HG03469 (cell line): Measurements from ENCODE around the gene STK17A.
"Not testable (repeated sequence)": the region's sequence is repeated elsewhere in the genome, so short reads cannot be mapped to it uniquely, and the experiment has no call there.

Source experiments
- ATAC-seq: cut with Tn5 transposase; IDR thresholded peaks from one replicate; pipeline ENCODE4 v1.9.1; 2021; ENCODE audit warnings: mild to moderate bottlenecking, moderate library complexity, moderate number of reproducible peaks; ENCODE audit not compliant: unreplicated experiment

STK17A gene

DNA sequence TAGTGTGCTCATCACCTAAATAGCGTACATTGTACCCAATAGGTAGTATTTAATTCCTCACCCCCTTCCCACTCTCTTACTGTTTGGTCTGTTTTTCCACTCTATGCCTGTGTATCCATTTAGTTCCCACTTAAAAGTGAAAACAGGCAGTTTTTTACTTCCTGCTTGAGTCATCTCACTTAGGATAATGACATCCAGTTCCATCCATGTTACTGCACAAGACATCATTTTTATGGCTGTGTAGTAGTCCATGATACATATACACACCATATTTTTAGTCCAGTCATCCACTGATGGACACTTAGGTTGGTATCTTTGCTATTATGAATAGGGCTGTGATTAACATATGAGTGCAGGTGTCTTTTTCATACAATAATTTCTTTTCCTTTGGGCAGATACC is 10.1 kb downstream of the STK17A start:
- ATAC-seq, result no peak

DNA sequence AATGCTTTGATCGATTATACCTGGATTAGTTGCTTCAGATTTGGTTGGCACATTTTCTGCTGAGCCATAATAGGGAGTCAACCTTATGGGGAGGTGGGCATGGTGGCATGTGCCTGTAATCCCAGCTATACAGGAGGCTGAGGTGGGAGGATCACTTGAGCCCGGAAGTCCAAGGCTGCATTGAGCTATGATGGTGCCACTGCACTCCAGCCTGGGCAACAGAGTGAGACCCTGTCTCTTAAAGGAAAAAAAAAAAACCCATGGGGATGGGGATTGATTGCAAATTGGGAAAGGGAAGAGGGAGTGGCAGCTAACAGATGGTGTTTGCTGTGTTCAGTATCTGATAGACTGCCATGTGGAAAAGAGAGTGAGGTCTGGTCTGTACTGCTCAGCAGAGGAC is 11.1 kb downstream of the STK17A start:
- ATAC-seq, result no peak

DNA sequence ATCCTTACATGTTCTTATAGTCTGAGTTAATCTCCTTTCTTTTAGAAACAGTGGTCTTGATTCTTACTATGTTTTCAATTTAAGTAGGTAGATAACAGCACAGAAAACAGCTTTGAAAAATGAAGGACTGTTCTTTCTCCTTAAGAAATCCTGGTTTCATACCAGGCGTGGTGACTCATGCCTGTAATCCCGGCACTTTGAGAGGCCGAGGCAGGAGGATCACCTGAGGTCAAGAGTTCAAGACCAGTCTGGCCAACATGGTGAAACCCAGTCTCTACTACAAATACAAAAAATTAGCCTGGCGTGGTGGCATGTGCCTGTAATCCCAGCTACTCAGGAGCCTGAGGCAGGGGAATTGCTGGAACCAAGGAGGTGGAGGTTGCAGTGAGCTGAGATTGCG is 13.5 kb downstream of the STK17A start:
- ATAC-seq, result not testable (repeated sequence)

DNA sequence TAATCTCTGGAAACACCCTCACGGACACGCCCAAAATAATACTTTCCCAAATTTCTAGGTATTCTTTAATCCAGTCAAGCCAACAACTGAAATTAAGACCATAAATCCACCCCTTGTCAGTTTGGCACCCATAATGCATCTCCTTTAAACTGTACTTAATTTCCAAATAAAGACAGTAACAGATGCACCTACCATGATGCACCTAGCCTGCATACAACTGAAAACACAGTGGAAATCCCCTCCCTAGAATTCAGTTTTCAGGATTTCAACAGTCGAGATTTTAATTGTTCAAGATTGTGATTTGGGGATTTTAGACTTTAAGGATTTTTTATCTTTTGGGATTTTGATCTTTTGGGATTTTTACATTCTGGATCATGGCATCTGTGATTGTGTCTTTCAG is 17.1 kb downstream of the STK17A start:
- no peak for ATAC-seq

DNA sequence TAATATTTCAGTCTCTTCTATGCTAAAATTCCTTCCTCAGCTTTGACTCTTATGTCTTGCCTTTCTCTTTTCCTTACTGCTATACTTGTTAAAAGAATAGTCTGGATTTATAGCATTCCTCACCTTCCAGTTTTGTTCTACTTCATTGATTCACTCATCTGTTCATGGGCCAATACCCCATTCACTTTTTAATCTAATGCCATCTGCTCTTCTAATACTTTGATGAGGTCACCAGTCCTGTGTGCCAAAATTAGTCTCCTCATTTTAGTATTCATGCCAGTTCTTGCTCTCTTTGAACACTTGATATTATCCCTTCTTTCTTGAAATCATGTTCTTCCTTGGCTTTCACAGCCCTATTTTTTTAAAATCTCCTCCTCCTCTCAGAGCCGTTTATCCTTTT is 19.3 kb downstream of the STK17A start:
- ATAC-seq, result no peak

DNA sequence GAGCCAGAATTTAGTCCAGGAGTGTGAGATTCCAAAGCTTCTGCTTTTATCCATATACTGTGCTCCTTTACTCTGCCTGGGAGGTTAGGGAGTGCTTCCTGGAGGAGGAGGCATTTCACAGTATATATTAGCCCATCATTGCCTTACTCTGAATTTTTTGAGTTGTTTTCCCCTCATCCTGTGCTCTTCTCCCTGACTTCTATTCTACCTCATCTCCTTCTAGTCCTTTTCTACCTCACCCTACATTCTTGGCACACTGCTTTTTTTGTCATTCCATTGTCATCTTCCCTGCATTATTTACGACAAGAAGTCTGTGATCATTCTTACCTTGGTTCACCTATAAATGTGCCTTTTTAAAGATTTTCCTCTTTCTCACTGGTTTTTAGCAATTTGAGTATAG is 21.3 kb downstream of the STK17A start:
- ATAC-seq, result no peak

DNA sequence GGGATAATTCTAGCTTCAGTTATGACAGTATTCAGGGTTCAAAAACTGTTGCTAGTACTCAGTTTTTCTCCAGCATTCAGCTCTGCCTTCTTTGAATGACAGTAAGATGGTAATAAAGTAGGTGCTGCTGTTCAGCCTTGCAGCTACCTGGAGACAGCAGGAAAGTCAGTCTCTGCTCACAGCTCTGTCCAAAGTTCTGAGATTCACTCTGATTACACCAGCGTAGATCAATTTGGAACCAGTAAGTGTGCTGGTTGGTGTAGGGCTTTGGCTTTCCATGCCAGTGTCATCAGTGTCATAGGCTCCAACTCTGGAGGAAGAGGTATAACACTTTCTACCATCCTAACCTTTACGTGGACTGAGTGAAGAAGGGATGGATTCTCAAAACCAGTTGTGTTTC is 26.2 kb downstream of the STK17A start:
- no peak for ATAC-seq

DNA sequence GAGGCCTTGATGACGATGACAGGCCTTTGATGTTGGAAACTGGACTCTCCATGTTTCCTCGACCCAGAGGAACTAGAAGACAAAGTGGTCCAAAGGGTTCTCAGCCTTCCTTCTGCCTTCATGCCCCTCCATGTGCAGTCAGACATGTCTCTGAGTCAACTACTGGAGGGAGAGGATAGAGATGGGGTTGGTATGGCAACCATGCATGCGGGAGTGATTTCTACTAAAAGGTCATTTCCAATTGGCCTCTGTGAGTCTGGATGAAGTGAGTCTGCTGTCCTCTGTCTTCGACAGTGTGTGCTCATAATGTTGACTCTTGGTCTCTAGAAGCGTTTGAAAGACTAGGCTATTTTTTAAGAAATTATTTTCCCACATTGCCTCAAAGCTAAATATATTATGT is 29.2 kb downstream of the STK17A start:
- no peak for ATAC-seq

DNA sequence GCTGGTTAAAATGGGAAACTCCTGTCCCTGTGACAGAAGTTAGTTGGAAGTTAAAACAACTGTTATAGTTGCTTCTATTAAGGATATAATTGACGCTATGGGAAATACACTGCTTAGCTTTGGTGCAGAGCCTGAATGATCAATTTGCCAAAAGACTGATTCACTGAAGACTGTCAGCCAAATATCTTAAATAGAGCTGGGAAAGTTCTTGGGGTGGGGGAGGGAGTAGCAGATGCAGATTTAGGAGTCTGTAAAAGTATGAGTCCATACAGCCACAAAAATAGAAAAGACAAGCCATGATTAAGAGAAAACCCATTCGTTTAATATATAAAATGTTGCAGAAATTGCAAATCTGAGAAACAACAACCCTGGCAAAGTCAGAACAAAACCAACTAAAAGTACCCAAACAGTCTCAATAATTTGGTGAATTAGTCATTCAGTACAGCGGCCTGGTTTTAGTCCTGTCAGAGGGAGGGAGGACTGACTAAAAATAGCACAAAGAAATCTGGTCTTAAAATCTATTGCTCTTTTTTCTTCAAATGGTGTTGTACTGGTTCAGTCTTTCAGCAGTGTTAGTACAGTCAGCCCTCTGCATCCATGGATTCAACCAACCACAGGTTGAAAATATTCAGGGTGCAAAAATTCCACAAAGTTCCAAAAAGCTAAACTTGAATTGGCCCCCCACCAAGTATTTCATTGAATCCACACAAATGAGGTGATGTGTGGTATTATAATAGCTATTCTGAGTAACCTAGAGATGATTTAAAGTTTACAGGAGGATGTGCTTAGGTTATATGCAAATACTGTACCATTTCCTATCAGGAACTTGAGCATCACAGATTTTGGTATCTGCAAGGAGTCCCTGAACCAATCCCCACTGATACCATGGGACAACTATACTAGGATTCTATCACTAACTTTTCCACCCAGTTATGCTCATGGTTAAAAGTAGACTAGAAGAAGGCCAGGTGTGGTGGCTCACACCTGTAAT is 30.0 kb downstream of the STK17A start:
- ATAC-seq, result peak; percentile 51

DNA sequence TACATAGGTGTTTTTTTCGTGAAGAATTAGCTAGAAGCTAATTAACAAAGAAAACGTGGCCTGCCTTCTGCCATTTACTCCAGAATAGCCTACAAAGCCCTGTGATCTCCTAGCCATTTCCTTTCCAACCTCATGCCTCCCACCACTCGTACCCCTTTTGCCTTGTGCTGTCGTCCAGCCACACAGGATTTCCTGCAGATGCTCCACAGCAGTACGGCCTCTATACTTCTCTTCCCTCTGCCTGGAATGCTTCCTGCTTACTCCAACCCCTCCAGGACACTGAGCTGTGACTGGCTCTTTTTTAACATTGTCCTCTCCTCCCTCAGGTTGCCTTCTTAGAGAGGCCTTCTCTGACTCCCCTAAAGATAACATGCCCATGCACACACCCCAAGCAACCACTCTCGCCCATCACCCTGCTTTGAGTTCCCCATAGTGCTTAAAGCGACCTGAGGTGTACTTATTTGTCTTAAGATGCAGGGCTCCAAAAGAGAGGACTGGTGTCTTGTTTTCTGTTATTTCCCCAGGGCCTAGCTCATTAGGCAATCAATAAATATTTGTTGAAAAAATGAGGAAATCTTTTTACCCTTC is 32.7 kb downstream of the STK17A start:
- no peak for ATAC-seq

DNA sequence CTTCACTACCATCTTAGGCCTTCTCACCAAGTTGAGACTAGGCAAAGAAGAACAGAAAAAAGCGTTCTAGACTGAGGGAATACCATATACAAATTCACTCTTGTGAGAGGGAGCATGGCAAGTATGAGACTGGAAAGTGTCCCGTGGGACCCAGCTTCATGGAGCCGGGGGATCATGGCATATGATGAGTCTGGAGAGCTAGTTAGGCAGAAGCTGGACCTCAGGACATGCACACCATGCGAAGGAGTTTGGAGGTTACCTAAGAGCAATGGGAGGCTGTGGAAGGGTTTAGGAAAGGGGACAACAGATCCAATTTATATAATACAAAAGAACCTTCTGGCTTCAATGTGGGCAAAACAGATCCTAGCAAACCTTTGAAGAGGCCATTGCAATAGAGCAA is 34.1 kb downstream of the STK17A start:
- ATAC-seq, result no peak

DNA sequence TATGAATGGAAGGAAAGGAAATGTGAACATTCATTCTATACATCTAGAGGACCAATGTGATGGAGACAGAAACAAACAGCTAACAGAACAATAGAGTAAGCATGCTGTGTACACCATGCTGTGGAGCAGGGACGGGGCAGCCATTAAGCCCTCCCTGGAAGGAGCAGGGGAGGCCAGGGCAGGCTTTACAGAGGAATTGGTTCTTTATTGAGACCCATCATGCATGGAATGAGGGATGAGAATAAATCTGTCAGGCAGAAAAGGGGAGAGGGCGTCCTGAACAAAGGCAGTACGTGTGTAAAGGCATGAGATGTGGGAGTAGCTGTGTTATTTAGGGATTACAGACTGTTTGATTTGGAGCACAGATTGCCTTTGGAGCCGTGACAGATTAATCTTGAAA is 35.2 kb downstream of the STK17A start:
- ATAC-seq, result no peak

DNA sequence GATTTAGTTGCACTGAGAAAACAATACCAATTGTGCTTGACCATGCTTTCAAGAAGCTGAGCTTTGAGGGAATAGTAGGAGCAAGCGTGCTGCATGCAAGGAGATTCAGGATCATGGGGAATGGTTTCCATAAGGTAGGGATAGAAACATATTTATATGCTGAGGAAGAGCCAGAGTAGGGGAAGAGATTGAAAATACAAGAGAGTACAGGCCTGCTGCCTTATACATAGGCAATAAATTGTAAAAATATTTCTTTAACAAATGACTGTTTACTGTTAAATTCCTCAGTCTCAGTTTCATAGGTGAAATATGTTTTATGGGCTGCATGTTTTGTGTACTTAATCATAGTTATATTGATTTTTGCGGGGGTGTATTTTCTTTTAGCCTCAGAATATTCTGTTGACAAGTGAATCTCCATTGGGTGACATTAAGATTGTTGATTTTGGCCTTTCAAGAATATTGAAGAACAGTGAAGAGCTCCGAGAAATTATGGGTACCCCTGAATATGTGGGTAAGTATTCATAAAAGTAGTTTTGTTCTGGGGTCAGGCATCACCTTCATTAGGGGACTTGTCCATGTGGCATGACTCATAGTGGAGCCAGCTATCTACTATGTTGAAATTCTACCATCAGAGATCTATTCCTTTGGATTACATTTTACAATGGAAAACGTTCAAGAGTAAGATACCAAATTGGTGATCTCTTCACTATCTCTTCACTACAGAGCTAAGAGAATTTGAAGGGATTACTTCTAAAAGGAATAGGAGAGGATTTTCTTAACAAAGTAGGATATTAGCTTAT is 36.5 kb downstream of the STK17A start:
- no peak for ATAC-seq

DNA sequence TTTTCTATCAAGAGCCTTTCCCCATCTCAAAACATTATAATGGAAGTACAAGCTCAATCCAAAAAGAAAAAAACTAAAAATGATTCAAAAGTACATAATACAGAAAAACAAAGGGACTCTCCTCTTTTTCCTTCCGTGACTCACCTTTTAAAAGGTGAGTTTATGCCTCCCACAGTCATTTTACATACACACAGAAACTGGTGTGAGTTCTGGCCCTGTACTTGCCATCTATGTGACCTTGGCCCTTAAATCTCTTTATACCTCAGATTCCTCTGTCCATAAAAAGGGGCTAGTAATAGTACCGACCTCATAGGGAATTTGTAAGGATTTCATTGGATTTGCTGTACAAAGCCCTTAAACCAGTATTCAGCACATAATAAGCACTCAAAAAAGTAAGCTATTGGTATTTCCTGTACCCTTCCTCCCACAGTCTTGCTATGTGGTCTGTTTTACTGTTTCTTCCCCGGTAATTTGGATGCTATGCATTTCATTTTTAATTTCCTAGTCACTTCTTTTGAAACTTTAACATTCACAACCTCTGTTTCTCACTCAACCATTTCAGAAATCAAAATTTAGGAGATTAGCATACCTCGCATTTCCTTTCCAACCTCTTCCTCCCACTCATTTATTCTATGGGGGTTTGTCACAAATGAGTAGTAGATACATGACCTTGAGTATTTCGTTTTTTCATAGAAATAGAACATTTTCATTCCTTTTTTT is 39.0 kb downstream of the STK17A start:
- ATAC-seq, result no peak

DNA sequence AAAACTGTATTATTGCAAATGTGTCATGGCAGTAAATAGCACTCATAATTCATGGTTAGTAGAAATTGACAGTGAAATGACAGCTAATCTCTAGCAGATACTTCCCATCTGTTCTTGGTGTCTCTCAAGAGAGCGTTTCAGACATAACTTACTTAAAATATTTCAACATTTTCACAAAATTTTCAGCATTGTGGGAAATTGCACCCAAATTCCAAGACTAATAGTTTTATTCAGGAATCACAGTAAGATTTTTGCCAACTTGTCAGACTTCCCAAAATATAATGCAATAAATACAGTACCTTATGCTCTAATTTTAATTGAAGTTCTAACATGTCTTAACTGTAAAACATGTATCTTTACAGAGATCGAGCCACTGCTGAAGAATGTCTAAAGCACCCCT is 41.2 kb downstream of the STK17A start:
- no peak for ATAC-seq

DNA sequence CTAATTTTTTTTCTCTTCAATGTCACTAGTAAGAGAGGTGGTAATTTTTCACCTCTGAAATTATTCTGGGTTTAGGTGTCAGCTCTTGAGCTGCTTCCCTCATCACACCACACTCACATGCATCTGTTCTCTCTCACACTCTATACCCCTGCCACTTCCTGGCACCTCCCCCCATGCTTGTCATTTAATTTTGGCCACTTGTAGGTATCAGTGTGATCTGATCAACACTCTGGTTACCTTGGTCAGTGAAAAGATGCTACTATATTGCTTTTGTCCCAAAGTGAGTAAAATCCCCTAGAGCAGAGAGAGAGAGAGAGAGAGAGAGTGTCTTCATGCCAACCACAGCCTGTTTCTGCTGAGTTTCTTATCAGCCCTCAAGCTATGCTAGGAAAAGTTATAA is 42.5 kb downstream of the STK17A start:
- no peak for ATAC-seq

DNA sequence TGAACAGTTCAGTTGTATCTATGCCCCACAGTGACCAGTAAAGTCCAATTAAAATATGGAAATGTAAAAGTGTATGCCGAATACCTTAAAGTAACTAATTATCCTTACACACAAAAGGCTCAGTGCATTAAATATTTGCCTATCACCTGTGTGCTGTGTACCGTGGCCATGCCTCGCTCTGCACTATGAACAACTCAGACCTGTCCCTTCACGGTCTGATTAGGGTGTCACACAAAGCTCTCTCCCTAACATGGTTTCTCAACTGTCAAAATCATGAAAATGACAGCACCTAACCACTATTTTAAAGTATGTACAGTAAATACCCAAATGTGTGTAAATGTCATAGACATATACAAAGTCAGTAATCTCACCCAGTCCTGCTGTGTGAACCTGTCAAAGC is 43.1 kb downstream of the STK17A start:
- ATAC-seq, result no peak

DNA sequence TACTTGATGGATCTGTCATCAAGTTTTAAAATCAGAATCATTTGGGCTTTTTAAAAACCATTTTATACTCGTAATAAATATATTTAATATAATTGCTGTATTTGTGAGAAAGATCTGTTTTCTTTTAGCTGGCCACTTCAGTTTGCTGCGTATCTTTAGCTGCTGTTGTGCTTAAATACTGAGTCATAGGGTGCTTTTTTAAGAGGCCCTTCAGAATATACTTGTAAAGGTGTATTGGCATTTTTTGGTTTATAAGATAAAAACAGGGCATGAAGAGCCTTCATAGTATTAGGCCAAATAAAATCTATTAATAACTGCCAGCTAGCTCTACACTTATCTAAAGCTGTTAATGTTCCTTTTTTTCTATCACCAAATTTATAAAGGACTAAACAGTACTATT is 43.8 kb downstream of the STK17A start:
- ATAC-seq, result no peak

DNA sequence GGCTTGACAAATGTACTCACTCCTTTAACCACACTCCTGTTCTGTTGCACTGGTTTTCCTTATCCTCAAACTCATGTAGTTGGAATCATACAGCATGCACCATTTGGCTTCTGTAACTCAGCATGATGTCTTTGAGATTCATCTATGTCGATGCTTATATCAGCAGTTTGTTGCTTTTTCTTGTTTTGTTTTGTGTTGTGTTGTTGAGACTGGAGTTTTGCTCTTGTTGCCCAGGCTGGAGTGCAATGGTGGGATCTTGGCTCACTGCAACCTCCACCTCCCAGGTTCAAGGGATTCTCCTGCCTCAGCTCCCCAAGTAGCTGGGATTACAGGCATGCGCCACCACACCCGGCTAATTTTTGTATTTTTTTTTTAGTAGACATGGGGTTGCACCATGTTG is 44.9 kb downstream of the STK17A start:
- ATAC-seq, result not testable (repeated sequence)

DNA sequence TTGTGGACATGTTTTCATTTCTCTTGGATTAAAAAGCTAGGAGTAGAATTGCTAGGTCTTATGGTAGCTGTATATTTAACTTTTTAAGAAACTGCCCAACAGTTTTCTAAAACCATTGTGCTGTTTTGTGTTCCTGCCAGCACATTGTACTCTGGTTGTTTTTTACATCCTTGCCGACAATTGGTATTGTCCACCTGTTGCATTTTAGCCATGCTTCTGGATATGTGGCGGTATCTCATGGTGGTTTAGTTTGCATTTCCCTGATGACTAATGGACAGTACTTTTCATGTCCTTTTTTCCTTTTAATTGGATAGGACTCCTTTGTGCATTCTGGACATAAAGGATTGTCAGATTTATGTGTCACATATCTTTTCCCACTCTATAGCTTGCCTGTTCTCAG is 45.5 kb downstream of the STK17A start:
- no peak for ATAC-seq

DNA sequence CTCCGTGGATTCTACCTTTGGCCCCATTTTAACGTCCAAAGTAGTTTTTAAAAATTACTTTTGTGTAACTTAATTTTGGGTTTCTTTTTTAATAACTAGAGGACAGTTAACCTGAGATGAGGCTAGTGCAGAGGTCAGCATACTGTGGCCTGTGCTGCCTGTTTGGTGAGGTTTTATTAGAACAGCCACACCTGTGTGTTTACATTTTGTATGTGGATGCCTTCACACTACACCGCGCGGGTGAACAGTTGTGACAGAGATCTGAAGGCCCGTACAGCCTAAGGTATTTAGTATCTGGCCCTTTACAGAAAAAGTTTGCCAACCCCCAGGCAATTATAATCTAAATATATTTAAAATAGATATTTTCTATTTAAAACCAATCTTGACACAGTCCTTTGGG is 46.9 kb downstream of the STK17A start:
- ATAC-seq, result no peak
